K562 (cell line): ENCODE results near the gene RNF32. TPM values are rescaled to one million over a fixed set of nuclear protein-coding genes. Genes with fewer than 3 reads are reported as not detected.

Source experiments
- ATAC-seq: fragments of 200-7000 bp; cut with Tn5 transposase; 3 replicates; pipeline ENCODE4 v1.9.1; 2020; ENCODE audit warnings: moderate library complexity
- BruUV-seq: library from RNA; stranded (reverse); fragments of 400-500 nt; replicated peaks from 2 replicates; lab custom pipeline; 2021; lab: Mats Ljungman, UMichigan
- CTCF ChIA-PET: fragments of 300-600 bp; formaldehyde crosslinking; extraction: SDS; loops from one replicate; lab custom pipeline; 2021; ENCODE audit warnings: low intra/inter-chr PET ratio; lab: Yijun Ruan, JAX
- POLR2A ChIA-PET: fragments of 300-600, 350-650 bp; sonication (Branson Sonifier 250); formaldehyde crosslinking; extraction: SDS; loops from one replicate; lab custom pipeline; 2021; ENCODE audit warnings: antibody characterized with exemption, inconsistent platforms; lab: Yijun Ruan, JAX
- DNase-seq, 4 experiments: peaks; one replicate each; pipeline versions ENCODE4 v3.0.0 to v3.0.0-alpha.2; 2011 to 2018; ENCODE audit warnings: low spot score in 3 of 4, mixed read lengths in 3 of 4; ENCODE audit errors: extremely low read depth in 1 of 4
- FAIRE-seq: peaks from 2 replicates; lab custom pipeline; 2011; peaks lifted over from hg19 to GRCh38; lab: Jason Lieb, UNC
- H2AFZ ChIP-seq: 2 replicates; pipeline ENCODE4 v1.6.0; 2011; ENCODE audit warnings: low read depth, low read length, control low read depth, inconsistent platforms
- H3K27ac ChIP-seq: fragments of 200-600 bp; 3 replicates; pipeline ENCODE4 v1.8.0; 2011; ENCODE audit warnings: low read depth, mild to moderate bottlenecking, control low read depth, inconsistent platforms, low read length, moderate library complexity, mixed read lengths; ENCODE audit errors: extremely low read depth
- H3K27me3 ChIP-seq, 2 experiments: fragments of 300-600 bp in 1 of 2; 2 replicates in 1 of 2; 3 replicates in 1 of 2; pipeline versions ENCODE4 v1.6.0 to v1.8.0; 2011; ENCODE audit warnings: inconsistent platforms in 2 of 2, low read length in 2 of 2, mild to moderate bottlenecking in 1 of 2, mixed read lengths in 1 of 2, moderate library complexity in 1 of 2; ENCODE audit not compliant: control insufficient read depth in 2 of 2, insufficient read depth in 2 of 2
- H3K36me3 ChIP-seq: fragments of 300-600 bp; 3 replicates; pipeline ENCODE4 v1.8.0; 2011; ENCODE audit warnings: mild to moderate bottlenecking, low read length, inconsistent platforms; ENCODE audit not compliant: control insufficient read depth, insufficient read depth
- H3K4me1 ChIP-seq, 2 experiments: fragments of 200-600 bp in 1 of 2; replicated peaks in 1 of 2; 2 replicates in 1 of 2; 3 replicates in 1 of 2; pipeline versions ENCODE4 v1.5.1 to v1.8.0; 2011; ENCODE audit warnings: inconsistent platforms in 2 of 2, low read length in 2 of 2, mild to moderate bottlenecking in 1 of 2, mixed read lengths in 1 of 2, moderate library complexity in 1 of 2; ENCODE audit not compliant: control insufficient read depth in 2 of 2, insufficient read depth in 2 of 2
- H3K4me2 ChIP-seq: 2 replicates; pipeline ENCODE4 v1.6.1; 2011; ENCODE audit warnings: low read length, control low read depth, inconsistent platforms, mixed read lengths; ENCODE audit not compliant: insufficient read depth
- H3K4me3 ChIP-seq: fragments of 200-600 bp; sonication (generic), shearing (Covaris generic); 2 replicates; pipeline ENCODE4 v1.5.1; 2016; ENCODE audit warnings: control low read depth, inconsistent platforms
- H3K79me2 ChIP-seq: fragments of 200-600 bp; 3 replicates; pipeline ENCODE4 v1.8.0; 2011; ENCODE audit warnings: low read length, inconsistent platforms; ENCODE audit not compliant: control insufficient read depth, insufficient read depth
- H3K9ac ChIP-seq, 2 experiments: 2 replicates each; pipeline versions ENCODE4 v1.6.0 to v1.6.1; 2011; ENCODE audit warnings: low read depth in 2 of 2, low read length in 2 of 2, control low read depth in 1 of 2, inconsistent platforms in 1 of 2, mild to moderate bottlenecking in 1 of 2, mixed read lengths in 1 of 2; ENCODE audit not compliant: insufficient read depth in 1 of 2
- H3K9me1 ChIP-seq: one replicate; pipeline ENCODE4 v1.6.0; 2011; ENCODE audit warnings: inconsistent platforms, mild to moderate bottlenecking, low read length, moderate library complexity; ENCODE audit not compliant: control insufficient read depth, insufficient read depth
- H3K9me3 ChIP-seq: replicated peaks from 2 replicates; pipeline ENCODE4 v1.5.1; 2011; ENCODE audit warnings: low read depth, low read length, inconsistent platforms; ENCODE audit not compliant: control insufficient read depth, insufficient read depth
- H4K20me1 ChIP-seq: replicated peaks from 2 replicates; pipeline ENCODE4 v1.6.1; 2011; ENCODE audit warnings: low read length, inconsistent platforms, mixed read lengths; ENCODE audit not compliant: control insufficient read depth, insufficient read depth
- CBFA2T2 ChIP-seq: fragments of 450-650 bp; conservative IDR thresholded peaks from 2 replicates; pipeline ENCODE4 v1.6.1; 2017; ENCODE audit warnings: mild to moderate bottlenecking
- HNRNPLL ChIP-seq: fragments of 200-400 bp; formaldehyde crosslinking; IDR thresholded peaks from 2 replicates; pipeline ENCODE4 v1.6.1; 2017; ENCODE audit warnings: low read length, low read depth, mild to moderate bottlenecking; ENCODE audit not compliant: poor library complexity, severe bottlenecking
- KHSRP ChIP-seq: fragments of 450-650 bp; IDR thresholded peaks from 2 replicates; pipeline ENCODE4 v1.6.1; 2017
- NELFE ChIP-seq: IDR thresholded peaks from 2 replicates; pipeline ENCODE4 v1.6.1; 2011; ENCODE audit warnings: mild to moderate bottlenecking; ENCODE audit not compliant: insufficient read depth, insufficient read length
- PHF8 ChIP-seq: fragments of 200-600 bp; sonication (generic); IDR thresholded peaks from 2 replicates; pipeline ENCODE4 v1.6.1; 2012; ENCODE audit warnings: mixed run types, mild to moderate bottlenecking, inconsistent platforms, low read length, moderate library complexity, borderline replicate concordance
- TGIF2 ChIP-seq: sonication (generic); formaldehyde crosslinking; IDR thresholded peaks from 2 replicates; pipeline ENCODE4 v1.8.1; 2022; ENCODE audit warnings: mild to moderate bottlenecking, missing genetic modification reagents, moderate library complexity
- WGBS: fragments of 100-300 bp; shearing (Covaris generic); methylation state at CpG from one replicate; pipeline ENCODE4 v1.1.6; 2016; ENCODE audit warnings: low coverage, mixed read lengths; ENCODE audit not compliant: insufficient coverage; ENCODE audit errors: missing lambda C conversion rate; 5-methylcytosine and 5-hydroxymethylcytosine counted together
- in situ Hi-C: fragments of 300-500 bp; cut with MboI; formaldehyde crosslinking; loops from 4 replicates; pipeline ENCODE4 v1.15.0; 2018; ENCODE audit warnings: inconsistent platforms, mixed read lengths
- intact Hi-C: fragments of 100-400 bp; cut with micrococcal nuclease; formaldehyde crosslinking; loops from 2 replicates; pipeline ENCODE4 v1.14.2; 2022
- polyA plus RNA-seq, 8 experiments: library from polyadenylated mRNA; depleted of rRNA in 4 of 8; stranded (reverse) in 5 of 8; unstranded in 3 of 8; fragments of >200 nt; fragmentation: Nextera tagmentation in 2 of 8; fragmentation: Illumina TruSeq in 1 of 8; extraction: Ambion mirVana in 2 of 8; extraction: Trizol in 1 of 8; gene quantifications; 2 replicates each; pipeline versions ENCODE4 v1.2.1 to v1.2.3, GENCODE V29; 2011 to 2014; ENCODE audit warnings: inconsistent platforms in 1 of 8, missing spikeins in 1 of 8
- total RNA-seq, 7 experiments: library from RNA; depleted of rRNA in 6 of 7; stranded (reverse); fragments of >200 nt in 6 of 7; fragmentation: Illumina TruSeq in 2 of 7; extraction: Trizol in 2 of 7; gene quantifications; 2 replicates each; pipeline versions ENCODE4 v1.2.1 to v1.2.3, GENCODE V29; 2011 to 2021; ENCODE audit warnings: low replicate concordance in 1 of 7
- TF ChIP-seq, protein P1 (sequence below): fragments of 250-450 bp; sonication (Bioruptor Pico); IDR thresholded peaks from 2 replicates; pipeline ENCODE4 v1.8.0; 2021; ENCODE audit warnings: borderline replicate concordance, mild to moderate bottlenecking, moderate library complexity; ENCODE audit not compliant: poor library complexity, severe bottlenecking
- TF ChIP-seq, protein P2 (sequence below): fragments of 250-450 bp; sonication (Bioruptor Pico); IDR thresholded peaks from 2 replicates; pipeline ENCODE4 v1.5.0; 2021; ENCODE audit warnings: mild to moderate bottlenecking, moderate library complexity

The RNF32 gene
- total and polyA plus RNA-seq, 9 of the 15 experiments (the other 6 are each of a cell fraction or from before 2014, with no cell fraction given), result 2.6 to 7.0 (median 4.6) TPM

DNA sequence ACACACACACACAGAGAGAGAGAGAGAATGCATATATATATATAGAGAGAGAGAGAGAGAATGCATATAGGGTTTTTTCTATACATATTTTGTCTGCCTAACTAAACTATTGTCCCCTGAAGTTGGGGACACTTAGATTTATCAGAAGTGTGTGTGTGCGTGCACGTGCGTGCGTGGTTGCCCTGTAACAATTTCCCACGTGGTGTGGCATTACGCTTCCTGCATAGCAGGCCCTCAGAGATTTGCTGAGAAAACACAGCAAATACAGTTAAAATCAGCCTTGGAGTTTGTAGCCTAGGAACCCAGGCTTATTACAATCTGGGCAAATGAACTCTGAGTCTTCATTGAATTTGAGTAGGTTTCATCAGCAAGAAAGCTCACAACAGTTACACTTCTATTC lies 14.7 kb downstream of the RNF32 start:
- ATAC-seq, result no peak
- Histone ChIP-seq H3K27me3 (no peaks in the 10 kb centered on the region), H2AFZ (no peak overlapping the region), H3K4me2 (no peak overlapping the region), H3K9ac (no peak overlapping the region), H3K27ac (no peak overlapping the region), H3K36me3 (no peaks in the 10 kb centered on the region), H3K4me3 (no peak overlapping the region), H3K4me1 (peaks cover 3 to 14% of the 10 kb centered on the region in 2 experiments; a peak in 3 of 5 replicates), H4K20me1 (no peaks in the 10 kb centered on the region), H3K79me2 (no peaks in the 10 kb centered on the region), H3K9me3 (no peaks in the 10 kb centered on the region), H3K9me1 (no peaks in the 10 kb centered on the region)
- DNase-seq, result no peak
- in situ Hi-C loops, result no loop called here
- WGBS, result 71% methylated on average over 6 of the region's 6 CpGs
- FAIRE-seq, result no peak
- no TSS peak for BruUV-seq
- TF ChIP-seq NELFE (no peak), TGIF2 (CRISPR knock-in tag) (no peak), KHSRP (no peak), PHF8 (no peak), CBFA2T2 (no peak), HNRNPLL (no peak)
- TF ChIP-seq, protein P1, sequence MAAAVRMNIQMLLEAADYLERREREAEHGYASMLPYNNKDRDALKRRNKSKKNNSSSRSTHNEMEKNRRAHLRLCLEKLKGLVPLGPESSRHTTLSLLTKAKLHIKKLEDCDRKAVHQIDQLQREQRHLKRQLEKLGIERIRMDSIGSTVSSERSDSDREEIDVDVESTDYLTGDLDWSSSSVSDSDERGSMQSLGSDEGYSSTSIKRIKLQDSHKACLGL, result no peak
- TF ChIP-seq, protein P2, sequence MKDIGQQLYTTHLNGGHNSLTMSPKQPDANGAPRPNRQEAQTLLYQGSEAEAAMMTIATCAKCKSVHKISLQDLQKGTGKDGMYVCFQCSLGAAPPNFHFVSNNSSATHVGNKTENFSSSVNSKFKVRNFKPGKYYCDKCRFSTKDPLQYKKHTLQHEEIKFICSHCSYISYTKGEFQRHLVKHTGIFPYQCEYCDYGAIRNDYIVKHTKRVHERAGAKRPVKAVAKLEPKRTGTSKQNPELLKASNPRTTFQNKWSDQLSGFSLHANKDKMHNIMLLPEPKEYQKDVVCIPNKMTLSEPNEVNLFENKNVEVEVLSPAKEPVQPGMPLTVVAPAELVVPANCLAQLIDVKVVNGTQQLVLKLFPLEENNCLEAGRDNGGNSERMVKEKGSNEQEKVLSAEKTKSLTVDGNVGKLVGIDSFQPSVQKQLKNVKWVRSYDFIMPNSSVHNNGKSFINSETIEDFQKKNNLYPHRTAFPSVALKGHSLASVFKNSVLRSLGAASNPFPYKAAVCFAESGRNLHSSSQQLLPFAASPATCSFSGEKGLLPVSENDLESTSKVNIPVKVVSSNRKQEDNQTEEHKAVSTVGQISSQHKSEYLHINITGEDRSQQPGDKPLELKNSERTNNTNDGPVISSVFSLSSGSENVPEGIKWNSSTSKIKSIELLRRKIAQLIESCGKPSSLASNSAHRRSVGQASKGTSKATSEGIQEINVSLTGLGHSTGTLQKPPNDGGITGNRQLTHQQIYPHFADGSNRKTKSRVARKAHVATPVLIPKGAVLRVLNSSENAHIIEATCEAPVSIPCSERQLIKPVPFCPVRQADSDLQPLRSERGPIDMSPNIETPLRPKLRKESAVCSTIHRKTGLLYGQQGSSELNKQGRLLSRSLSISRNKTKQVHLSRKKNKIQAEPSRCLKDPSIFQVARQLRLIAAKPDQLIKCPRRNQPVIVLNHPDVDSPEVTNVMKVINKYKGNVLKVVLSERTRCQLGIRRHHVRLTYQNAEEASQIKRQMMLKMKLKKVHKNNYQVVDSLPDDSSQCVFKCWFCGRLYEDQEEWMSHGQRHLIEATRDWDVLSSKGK (CRISPR knock-in tag), result no peak
- CTCF ChIA-PET, result no interaction called here
- intact Hi-C loops, result no loop called here
- POLR2A ChIA-PET, result interaction anchor here (0.7 kb wide), 1 partner anchor 46 kb away, joined by 3 read pairs; no protein-coding TSS in a partner anchor
